HepG2 (cell line): Measurements from ENCODE around the gene ZNF90. TPM values are rescaled to one million over a fixed set of nuclear protein-coding genes. Genes with fewer than 3 reads are reported as not detected.
A peak's percentile ranks its signal among the peaks of the same experiment; 100 is the strongest.

Source experiments
- BCL3 ChIP-seq: sonication (generic); formaldehyde crosslinking; IDR thresholded peaks from 2 replicates; pipeline ENCODE4 v1.5.1; 2020; ENCODE audit warnings: mild to moderate bottlenecking, missing genetic modification reagents, moderate library complexity
- CEBPB ChIP-seq: IDR thresholded peaks from 2 replicates; pipeline ENCODE4 v1.6.1; 2011; ENCODE audit warnings: low read depth, low read length, improper control_type of control experiment, borderline replicate concordance
- FIP1L1 ChIP-seq: fragments of 200-400 bp; formaldehyde crosslinking; IDR thresholded peaks from 2 replicates; pipeline ENCODE4 v1.6.1; 2018; ENCODE audit warnings: low read depth, mild to moderate bottlenecking, low read length, moderate library complexity, borderline replicate concordance; ENCODE audit not compliant: insufficient read depth
- KAT8 ChIP-seq: IDR thresholded peaks from 2 replicates; pipeline ENCODE4 v1.6.1; 2016; ENCODE audit warnings: missing genetic modification reagents, missing compliant biosample characterization
- RFX1 ChIP-seq: fragments of 450-650 bp; IDR thresholded peaks from 2 replicates; pipeline ENCODE4 v1.6.1; 2017
- RFXAP ChIP-seq: sonication (generic); formaldehyde crosslinking; IDR thresholded peaks from 2 replicates; pipeline ENCODE4 v1.4.0; 2020; ENCODE audit warnings: missing genetic modification reagents, borderline replicate concordance
- THRA ChIP-seq: sonication (generic); formaldehyde crosslinking; IDR thresholded peaks from 2 replicates; pipeline ENCODE4 v1.4.0; 2020; ENCODE audit warnings: missing genetic modification reagents, borderline replicate concordance
- TOE1 ChIP-seq: sonication (generic); formaldehyde crosslinking; IDR thresholded peaks from 2 replicates; pipeline ENCODE4 v1.4.0; 2020; ENCODE audit warnings: mild to moderate bottlenecking, missing genetic modification reagents
- TRAFD1 ChIP-seq: sonication (generic); formaldehyde crosslinking; IDR thresholded peaks from 2 replicates; pipeline ENCODE4 v1.5.1; 2020; ENCODE audit warnings: missing genetic modification reagents, mild to moderate bottlenecking, borderline replicate concordance
- ZNF276 ChIP-seq: sonication (generic); formaldehyde crosslinking; IDR thresholded peaks from 2 replicates; pipeline ENCODE4 v1.4.0; 2020; ENCODE audit warnings: mild to moderate bottlenecking, low read depth, missing genetic modification reagents
- ZNF512B ChIP-seq: sonication (generic); formaldehyde crosslinking; IDR thresholded peaks from 2 replicates; pipeline ENCODE4 v1.5.1; 2020; ENCODE audit warnings: missing genetic modification reagents, mild to moderate bottlenecking, borderline replicate concordance
- ZNF546 ChIP-seq: sonication (generic); formaldehyde crosslinking; conservative IDR thresholded peaks from 2 replicates; pipeline ENCODE4 v1.8.1; 2023; ENCODE audit warnings: mild to moderate bottlenecking, missing genetic modification reagents
- ZNF879 ChIP-seq: sonication (generic); formaldehyde crosslinking; IDR thresholded peaks from 2 replicates; pipeline ENCODE4 v1.8.1; 2023; ENCODE audit warnings: missing genetic modification reagents
- polyA plus RNA-seq, 8 experiments: library from polyadenylated mRNA; depleted of rRNA in 3 of 8; stranded (reverse) in 7 of 8; unstranded in 1 of 8; fragments of >200 nt; fragmentation: Illumina TruSeq in 4 of 8; extraction: Trizol in 4 of 8; gene quantifications; 2 replicates each; pipeline versions ENCODE4 v1.2.1 to v1.2.3, GENCODE V29; 2011 to 2016; ENCODE audit warnings: low read depth in 4 of 8, missing spikeins in 1 of 8, mixed read lengths in 1 of 8; ENCODE audit not compliant: insufficient read depth in 1 of 8
- total RNA-seq, 5 experiments: library from RNA; depleted of rRNA; stranded (reverse); fragments of >200 nt; fragmentation: Illumina TruSeq; extraction: Trizol; gene quantifications; 2 replicates each; pipeline ENCODE4 v1.2.3, GENCODE V29; 2016; ENCODE audit warnings: low read depth in 1 of 5

Gene ZNF90
- total and polyA plus RNA-seq, 2 of the 13 experiments (the other 11 are each of a cell fraction or from before 2014, with no cell fraction given), result 2.1 to 3.8 TPM

- TF ChIP-seq BCL3 (CRISPR knock-in tag) (no peak), ZNF276 (CRISPR knock-in tag) (no peak), ZNF512B (no peak), ZNF546 (CRISPR knock-in tag) (no peak), TRAFD1 (CRISPR knock-in tag) (no peak), KAT8 (CRISPR knock-in tag) (0 out of 2 replicates have a peak, but pooled peaks have one; percentile 57), THRA (CRISPR knock-in tag) (no peak), TOE1 (CRISPR knock-in tag) (no peak), CEBPB (peak; percentile 85), RFX1 (peak; percentile 12; the same call in 1 of the 2 replicates), ZNF879 (CRISPR knock-in tag) (no peak), RFXAP (CRISPR knock-in tag) (no peak), FIP1L1 (no peak)
Observed at GRCh38 chr19:20051841-20052768, 25.7 kb upstream of the ZNF90 start (continued).
